Peyer's patch (tissue), 4 donors: ENCODE results near the gene PDXK.

Source experiments
- POLR2A ChIP-seq, 2 donors: fragments of 450-650 bp; IDR thresholded peaks; one replicate each; pipeline ENCODE4 v1.5.1; 2017; ENCODE audit warnings: antibody characterized with exemption in 2 of 2, mild to moderate bottlenecking in 2 of 2, moderate library complexity in 2 of 2
- TF ChIP-seq, protein P1 (sequence below), 6 experiments: fragments of 450-650 bp in 4 of 6; fragments of 200-600 bp in 2 of 6; sonication (generic) in 1 of 6; IDR thresholded peaks; one replicate each; pipeline ENCODE4 v1.5.1; 2017 to 2019; ENCODE audit warnings: antibody characterized with exemption in 6 of 6, mild to moderate bottlenecking in 3 of 6, moderate library complexity in 1 of 6

DNA sequence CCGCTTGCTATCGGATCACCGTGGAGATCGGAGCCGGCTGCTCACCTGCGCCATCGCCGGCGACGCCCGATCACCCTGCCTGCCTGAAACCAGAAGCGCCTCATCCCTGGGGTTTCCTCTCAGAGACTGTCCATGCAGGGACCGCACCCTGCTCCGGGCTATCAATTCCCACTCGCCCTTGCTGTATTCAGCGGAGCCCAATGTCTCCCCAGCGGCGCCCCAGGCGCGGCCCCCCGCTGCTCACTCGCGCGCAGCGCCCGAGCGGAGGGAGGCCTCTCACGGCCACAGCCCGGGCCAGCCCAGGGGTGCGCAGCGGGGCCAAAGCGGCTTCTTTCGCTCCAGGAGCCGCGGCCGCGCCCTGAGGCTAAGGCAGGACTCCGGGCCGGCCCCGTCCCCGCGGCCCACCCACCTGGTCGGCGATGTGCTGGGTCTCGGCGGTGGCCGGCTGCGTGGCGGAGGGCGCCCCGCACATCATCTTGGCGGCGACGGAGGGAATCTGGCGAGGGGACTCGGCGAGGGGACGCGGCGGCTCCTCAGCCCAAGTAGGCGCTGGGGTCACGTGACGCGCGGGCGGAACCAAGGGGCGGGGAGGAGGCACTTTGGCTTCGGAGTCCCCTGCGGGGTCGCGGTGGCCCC is 57.0 kb downstream of the PDXK start, which contains the start of gene CSTB:
- TF ChIP-seq, protein P1, sequence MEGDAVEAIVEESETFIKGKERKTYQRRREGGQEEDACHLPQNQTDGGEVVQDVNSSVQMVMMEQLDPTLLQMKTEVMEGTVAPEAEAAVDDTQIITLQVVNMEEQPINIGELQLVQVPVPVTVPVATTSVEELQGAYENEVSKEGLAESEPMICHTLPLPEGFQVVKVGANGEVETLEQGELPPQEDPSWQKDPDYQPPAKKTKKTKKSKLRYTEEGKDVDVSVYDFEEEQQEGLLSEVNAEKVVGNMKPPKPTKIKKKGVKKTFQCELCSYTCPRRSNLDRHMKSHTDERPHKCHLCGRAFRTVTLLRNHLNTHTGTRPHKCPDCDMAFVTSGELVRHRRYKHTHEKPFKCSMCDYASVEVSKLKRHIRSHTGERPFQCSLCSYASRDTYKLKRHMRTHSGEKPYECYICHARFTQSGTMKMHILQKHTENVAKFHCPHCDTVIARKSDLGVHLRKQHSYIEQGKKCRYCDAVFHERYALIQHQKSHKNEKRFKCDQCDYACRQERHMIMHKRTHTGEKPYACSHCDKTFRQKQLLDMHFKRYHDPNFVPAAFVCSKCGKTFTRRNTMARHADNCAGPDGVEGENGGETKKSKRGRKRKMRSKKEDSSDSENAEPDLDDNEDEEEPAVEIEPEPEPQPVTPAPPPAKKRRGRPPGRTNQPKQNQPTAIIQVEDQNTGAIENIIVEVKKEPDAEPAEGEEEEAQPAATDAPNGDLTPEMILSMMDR (IDR thresholded peaks at IDR 0.05) = no peak
- peak; percentile 65 to 70 for TF ChIP-seq POLR2A (IDR thresholded peaks at IDR 0.05)
